Fibroblast of skin of right biceps (primary cell): ENCODE results near the gene FASTKD2.

Source experiments
- DNase-seq: peaks from one replicate; pipeline ENCODE4 v3.0.0-alpha.2; 2013

The FASTKD2 gene

DNA sequence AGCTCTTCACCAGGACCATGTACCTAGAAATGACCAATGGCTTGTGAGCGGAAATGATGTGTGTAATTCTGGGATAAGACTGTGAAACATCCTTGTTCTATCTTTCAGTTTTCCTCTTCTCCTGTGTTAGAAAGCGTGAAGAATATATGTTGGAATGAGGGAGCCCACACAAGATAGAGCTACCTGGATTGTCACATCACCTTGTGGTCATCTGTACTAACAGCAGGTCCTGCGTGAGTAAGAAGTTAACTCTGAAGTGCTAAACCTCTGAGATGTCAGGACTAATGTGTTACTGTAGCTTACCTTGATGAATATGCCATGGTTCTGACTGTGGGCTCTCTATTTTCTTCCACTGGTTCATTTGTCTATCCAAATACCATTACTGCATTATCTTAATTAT is 75.6 kb downstream of the FASTKD2 start:
- DNase-seq, result no peak
